GM12873 (cell line): ENCODE results near the gene CACNA2D4.

Source experiments
- CTCF ChIP-seq: IDR thresholded peaks from 2 replicates; pipeline ENCODE4 v1.5.1; 2012; ENCODE audit warnings: low read depth, mild to moderate bottlenecking, moderate library complexity, low read length, control low read depth; ENCODE audit not compliant: insufficient read depth; ENCODE audit errors: missing control alignments

The CACNA2D4 gene

GRCh38 chr12:1870998-1871917 is 47.2 kb downstream of the CACNA2D4 start:
- TF ChIP-seq CTCF, result no peak

- no peak for TF ChIP-seq CTCF
Observed at GRCh38 chr12:1870086-1870485, 48.4 kb downstream of the CACNA2D4 start.

- no peak for TF ChIP-seq CTCF
Observed at GRCh38 chr12:1869145-1869544, 49.3 kb downstream of the CACNA2D4 start.

GRCh38 chr12:1865284-1865866 is 53.1 kb downstream of the CACNA2D4 start:
- no peak for TF ChIP-seq CTCF

- TF ChIP-seq CTCF, result no peak
Observed at GRCh38 chr12:1864867-1865266, 53.6 kb downstream of the CACNA2D4 start.

- TF ChIP-seq CTCF, result no peak
Observed at GRCh38 chr12:1864456-1864855, 54.0 kb downstream of the CACNA2D4 start.

GRCh38 chr12:1863823-1864222 is 54.6 kb downstream of the CACNA2D4 start:
- TF ChIP-seq CTCF, result no peak
